Right atrium auricular region (tissue), 2 donors: ENCODE results near the gene STK32B. TPM values are rescaled to one million over a fixed set of nuclear protein-coding genes. Genes with fewer than 3 reads are reported as not detected.

Experiments
- DNase-seq: peaks from one replicate; pipeline ENCODE4 v3.0.0-alpha.2; 2019; ENCODE audit warnings: low spot score
- H3K27ac ChIP-seq, 2 donors: fragments of 200-600 bp; sonication (generic); 1 replicate in 1 of 2; 2 replicates in 1 of 2; pipeline ENCODE4 v1.5.1; 2016 to 2019
- H3K27me3 ChIP-seq, 2 donors: fragments of 200-600 bp; sonication (generic); one replicate each; pipeline versions ENCODE4 v1.5.1 to v1.6.0; 2017 to 2019
- H3K36me3 ChIP-seq: fragments of 200-600 bp; sonication (generic); one replicate; pipeline ENCODE4 v1.5.1; 2016
- H3K4me1 ChIP-seq, 2 donors: fragments of 200-600 bp; sonication (generic); one replicate each; pipeline versions ENCODE4 v1.5.1 to v1.6.0; 2017 to 2019
- H3K4me3 ChIP-seq, 2 donors: fragments of 200-600 bp; sonication (generic); 1 replicate in 1 of 2; 2 replicates in 1 of 2; pipeline ENCODE4 v1.5.1; 2017 to 2019; ENCODE audit warnings: mild to moderate bottlenecking in 1 of 2, moderate library complexity in 1 of 2
- H3K9me3 ChIP-seq, 2 donors: fragments of 200-600 bp; sonication (generic); one replicate each; pipeline ENCODE4 v1.5.1; 2019
- CTCF ChIP-seq, 2 donors: fragments of 200-600 bp; sonication (generic); IDR thresholded peaks; one replicate each; pipeline ENCODE4 v1.5.1; 2019; ENCODE audit warnings: antibody characterized with exemption in 2 of 2
- total RNA-seq, 2 donors: library from RNA; depleted of rRNA; stranded (reverse); fragments of >200 nt; gene quantifications; one replicate each; pipeline ENCODE4 v1.1.0, GENCODE V29; 2016

The STK32B gene
- total RNA-seq, 2 donors from 2014 or later = 0.31 to 0.59 TPM

DNA sequence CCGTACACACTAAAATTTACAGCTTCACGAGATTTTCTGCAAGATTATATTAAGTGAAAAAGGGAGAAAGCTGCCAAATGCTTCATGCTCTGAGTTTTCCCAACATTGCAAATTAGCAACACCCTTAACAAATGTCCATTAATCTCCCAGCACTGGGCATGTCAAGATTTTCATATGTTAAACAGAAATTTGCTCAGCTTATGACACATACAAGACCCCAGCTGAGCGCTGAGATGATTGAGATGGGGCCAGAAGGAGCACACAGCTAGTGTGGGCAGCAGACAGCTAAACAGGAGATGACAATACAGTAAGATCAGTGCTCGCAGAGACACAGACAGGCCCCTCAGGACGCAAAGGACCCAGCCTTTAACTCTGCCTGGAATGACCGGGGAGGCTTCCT, 208.8 kb downstream of the STK32B start:
- Histone ChIP-seq H3K27ac (no peak overlapping the region), H3K4me1 (no peaks in the 10 kb centered on the region), H3K9me3 (no peaks in the 10 kb centered on the region), H3K4me3 (no peak overlapping the region), H3K36me3 (no peaks in the 10 kb centered on the region), H3K27me3 (no peaks in the 10 kb centered on the region)
- TF ChIP-seq CTCF (IDR thresholded peaks at IDR 0.05) = no peak
- DNase-seq = no peak

GRCh38 chr4:5261866-5262265, 210.6 kb downstream of the STK32B start:
- no peak overlapping the region for H3K27ac ChIP-seq
- no peak for TF ChIP-seq CTCF (IDR thresholded peaks at IDR 0.05)
- DNase-seq = no peak
- H3K4me3 ChIP-seq = no peak overlapping the region
- no peaks in the 10 kb centered on the region for H3K36me3 ChIP-seq
- no peaks in the 10 kb centered on the region for H3K9me3 ChIP-seq
- no peaks in the 10 kb centered on the region for H3K27me3 ChIP-seq
- no peaks in the 10 kb centered on the region for H3K4me1 ChIP-seq

DNA sequence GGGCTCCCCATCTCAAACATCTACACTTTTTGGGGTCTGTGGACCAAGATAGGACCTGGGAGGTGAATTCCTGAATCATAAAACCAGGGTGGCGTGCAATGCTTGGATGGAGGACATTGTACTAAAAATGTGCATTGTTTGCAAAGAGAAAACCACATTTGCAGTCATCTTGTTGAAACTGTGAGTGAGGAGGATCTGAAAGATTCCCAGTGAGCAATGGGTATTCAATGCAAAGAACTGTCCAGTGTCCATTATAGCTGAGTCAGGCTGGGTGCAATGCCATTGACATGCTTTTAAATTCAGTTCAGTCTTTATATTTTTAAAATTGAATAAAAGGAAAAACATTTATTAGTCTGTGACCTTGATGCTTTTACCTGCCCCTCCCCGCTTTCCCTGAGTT, 215.7 kb downstream of the STK32B start:
- Histone ChIP-seq H3K4me3 (no peak overlapping the region), H3K27me3 (no peaks in the 10 kb centered on the region), H3K9me3 (no peaks in the 10 kb centered on the region), H3K27ac (no peak overlapping the region), H3K4me1 (no peaks in the 10 kb centered on the region), H3K36me3 (no peaks in the 10 kb centered on the region)
- TF ChIP-seq CTCF (IDR thresholded peaks at IDR 0.05) = no peak
- no peak for DNase-seq

DNA sequence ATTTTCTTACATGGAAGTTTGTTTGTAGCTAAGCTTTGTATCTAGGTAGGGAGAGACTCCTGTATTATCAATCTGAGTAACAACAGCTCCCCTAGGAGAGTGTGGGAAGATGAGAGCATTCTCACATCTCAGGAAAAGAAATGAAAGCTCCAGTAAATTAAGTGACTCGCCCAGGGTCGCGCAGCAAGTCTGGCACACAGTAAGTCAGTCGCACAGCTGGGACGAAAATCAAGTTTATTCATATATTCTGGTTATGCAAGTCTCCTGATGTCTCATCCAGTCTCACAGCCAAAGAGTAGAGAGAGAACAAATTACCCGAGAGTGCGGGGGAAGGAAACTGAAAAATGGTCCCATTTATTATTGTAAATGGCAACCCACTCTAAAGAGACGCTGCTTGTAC, 216.1 kb downstream of the STK32B start:
- no peak for TF ChIP-seq CTCF (IDR thresholded peaks at IDR 0.05)
- Histone ChIP-seq H3K27me3 (no peaks in the 10 kb centered on the region), H3K9me3 (no peaks in the 10 kb centered on the region), H3K4me1 (no peaks in the 10 kb centered on the region), H3K27ac (no peak overlapping the region), H3K36me3 (no peaks in the 10 kb centered on the region), H3K4me3 (no peak overlapping the region)
- no peak for DNase-seq

DNA sequence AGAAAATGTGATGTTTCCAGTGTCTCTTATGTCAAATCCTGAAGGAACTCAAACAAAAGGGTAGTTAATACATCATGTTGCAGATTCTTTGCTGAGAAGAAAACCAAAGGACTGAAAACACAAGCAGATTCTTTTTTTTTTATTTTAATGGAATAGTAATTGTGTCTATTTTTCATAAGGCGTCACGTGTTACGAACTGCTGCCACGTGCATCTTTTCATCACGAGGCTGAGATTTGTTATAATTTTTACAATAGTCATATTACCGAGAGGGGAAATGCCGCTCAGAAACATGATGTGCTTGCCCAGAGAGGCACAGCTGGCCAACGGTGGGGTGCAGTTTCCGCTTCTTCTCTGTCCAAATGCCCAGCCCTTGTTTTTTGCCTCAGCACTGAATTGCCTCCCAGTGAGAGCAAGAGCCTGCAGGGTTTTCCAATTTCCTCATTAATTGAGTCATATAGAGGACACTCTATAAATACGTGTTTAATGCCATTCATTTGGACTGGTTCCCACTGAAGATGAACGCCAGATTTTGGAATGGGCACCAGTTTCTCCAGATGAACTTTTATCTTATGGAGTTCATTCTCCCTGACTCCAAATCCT, 225.3 kb downstream of the STK32B start:
- no peak for TF ChIP-seq CTCF (IDR thresholded peaks at IDR 0.05)
- Histone ChIP-seq H3K4me3 (no peak overlapping the region), H3K4me1 (no peaks in the 10 kb centered on the region), H3K27me3 (no peaks in the 10 kb centered on the region), H3K27ac (no peak overlapping the region), H3K36me3 (no peaks in the 10 kb centered on the region), H3K9me3 (no peaks in the 10 kb centered on the region)
- DNase-seq = no peak

GRCh38 chr4:5277079-5277478, 225.8 kb downstream of the STK32B start:
- no peaks in the 10 kb centered on the region for H3K27me3 ChIP-seq
- H3K4me1 ChIP-seq = no peaks in the 10 kb centered on the region
- H3K36me3 ChIP-seq = no peaks in the 10 kb centered on the region
- no peak for DNase-seq
- H3K27ac ChIP-seq = no peak overlapping the region
- no peak for TF ChIP-seq CTCF (IDR thresholded peaks at IDR 0.05)
- no peaks in the 10 kb centered on the region for H3K9me3 ChIP-seq
- H3K4me3 ChIP-seq = no peak overlapping the region
